WTC11 (cell line): ENCODE measurements around the gene FBP1. TPM values are rescaled to one million over a fixed set of nuclear protein-coding genes. Genes with fewer than 3 reads are reported as not detected.

ENCODE experiments used
- ATAC-seq: fragments of 200-7000 bp; cut with Tn5 transposase; 2 replicates; pipeline ENCODE4 v1.10.0; 2021; ENCODE audit warnings: mild to moderate bottlenecking, moderate library complexity
- CTCF ChIA-PET: fragments of 300-600 bp; sonication (Branson Sonifier 250); formaldehyde crosslinking; loops from one replicate; lab custom pipeline; 2021; ENCODE audit warnings: antibody characterized with exemption; lab: Charles Lee
- POLR2A ChIA-PET: fragments of 350-600 bp; sonication (Branson Sonifier 250); formaldehyde crosslinking; loops from one replicate; lab custom pipeline; 2021; ENCODE audit warnings: antibody characterized with exemption; lab: Charles Lee
- DNase-seq: peaks from one replicate; pipeline ENCODE4 v3.0.0; 2021; ENCODE audit warnings: low spot score
- H3K27ac Mint-ChIP-seq: 2 replicates; pipeline ENCODE4 v1.8.0; 2021; ENCODE audit warnings: mixed read lengths
- H3K27me3 Mint-ChIP-seq: 2 replicates; pipeline ENCODE4 v1.8.0; 2021; ENCODE audit warnings: low read depth, mild to moderate bottlenecking, moderate library complexity, mixed read lengths
- H3K36me3 Mint-ChIP-seq: 2 replicates; pipeline ENCODE4 v1.8.0; 2021; ENCODE audit warnings: mixed read lengths
- H3K4me1 Mint-ChIP-seq: 2 replicates; pipeline ENCODE4 v1.8.0; 2022; ENCODE audit warnings: mixed read lengths
- H3K4me3 Mint-ChIP-seq: 2 replicates; pipeline ENCODE4 v1.8.0; 2021; ENCODE audit warnings: mild to moderate bottlenecking, moderate library complexity, mixed read lengths
- H3K9me3 Mint-ChIP-seq: 2 replicates; pipeline ENCODE4 v1.8.0; 2021; ENCODE audit warnings: mixed read lengths
- CTCF ChIP-seq: fragments of 200-600 bp; IDR thresholded peaks from 2 replicates; pipeline ENCODE4 v1.8.0; 2022; ENCODE audit warnings: antibody characterized with exemption
- HMGXB4 ChIP-seq: sonication (generic); formaldehyde crosslinking; IDR thresholded peaks from 2 replicates; pipeline ENCODE4 v1.8.1; 2023; ENCODE audit warnings: mild to moderate bottlenecking, moderate library complexity, missing genetic modification reagents
- MLX ChIP-seq: sonication (generic); formaldehyde crosslinking; IDR thresholded peaks from 2 replicates; pipeline ENCODE4 v1.8.1; 2023; ENCODE audit warnings: mild to moderate bottlenecking, missing genetic modification reagents, moderate library complexity
- NFATC4 ChIP-seq: fragments of 250-450 bp; sonication (Bioruptor Pico); IDR thresholded peaks from 2 replicates; pipeline ENCODE4 v1.9.0; 2021; ENCODE audit warnings: mild to moderate bottlenecking
- NR2C2 ChIP-seq: sonication (generic); formaldehyde crosslinking; IDR thresholded peaks from 2 replicates; pipeline ENCODE4 v1.8.0; 2022; ENCODE audit warnings: mild to moderate bottlenecking, missing genetic modification reagents
- PRRX2 ChIP-seq: fragments of 250-450 bp; sonication (Bioruptor Pico); IDR thresholded peaks from 2 replicates; pipeline ENCODE4 v1.8.0; 2021; ENCODE audit warnings: mild to moderate bottlenecking
- TEAD1 ChIP-seq: sonication (generic); formaldehyde crosslinking; IDR thresholded peaks from 2 replicates; pipeline ENCODE4 v1.8.0; 2022; ENCODE audit warnings: mild to moderate bottlenecking, missing genetic modification reagents
- total RNA-seq: library from RNA; stranded (reverse); gene quantifications from 3 replicates; pipeline ENCODE4 v1.2.3, GENCODE V29; 2021
- TF ChIP-seq, protein P1 (sequence below): sonication (generic); formaldehyde crosslinking; IDR thresholded peaks from 2 replicates; pipeline ENCODE4 v1.8.1; 2022; ENCODE audit warnings: mild to moderate bottlenecking, missing genetic modification reagents, moderate library complexity, borderline replicate concordance
- TF ChIP-seq, protein P2 (sequence below): sonication (generic); formaldehyde crosslinking; IDR thresholded peaks from 2 replicates; pipeline ENCODE4 v1.8.0; 2023; ENCODE audit warnings: missing genetic modification reagents, mild to moderate bottlenecking, borderline replicate concordance
- TF ChIP-seq, protein P3 (sequence below): sonication (generic); formaldehyde crosslinking; IDR thresholded peaks from 2 replicates; pipeline ENCODE4 v1.8.1; 2022; ENCODE audit warnings: mild to moderate bottlenecking, moderate library complexity, missing genetic modification reagents

FBP1 gene
- total RNA-seq, 1 experiment from 2014 or later: 6.4 TPM

GRCh38 chr9:94685359-94685758 lies 46.0 kb upstream of the FBP1 start (continued):
- no peak for TF ChIP-seq HMGXB4 (CRISPR knock-in tag)
- TF ChIP-seq, protein P1, sequence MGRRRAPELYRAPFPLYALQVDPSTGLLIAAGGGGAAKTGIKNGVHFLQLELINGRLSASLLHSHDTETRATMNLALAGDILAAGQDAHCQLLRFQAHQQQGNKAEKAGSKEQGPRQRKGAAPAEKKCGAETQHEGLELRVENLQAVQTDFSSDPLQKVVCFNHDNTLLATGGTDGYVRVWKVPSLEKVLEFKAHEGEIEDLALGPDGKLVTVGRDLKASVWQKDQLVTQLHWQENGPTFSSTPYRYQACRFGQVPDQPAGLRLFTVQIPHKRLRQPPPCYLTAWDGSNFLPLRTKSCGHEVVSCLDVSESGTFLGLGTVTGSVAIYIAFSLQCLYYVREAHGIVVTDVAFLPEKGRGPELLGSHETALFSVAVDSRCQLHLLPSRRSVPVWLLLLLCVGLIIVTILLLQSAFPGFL (CRISPR knock-in tag): no peak
- no peak for TF ChIP-seq PRRX2 (CRISPR knock-in tag)
- TF ChIP-seq, protein P2, sequence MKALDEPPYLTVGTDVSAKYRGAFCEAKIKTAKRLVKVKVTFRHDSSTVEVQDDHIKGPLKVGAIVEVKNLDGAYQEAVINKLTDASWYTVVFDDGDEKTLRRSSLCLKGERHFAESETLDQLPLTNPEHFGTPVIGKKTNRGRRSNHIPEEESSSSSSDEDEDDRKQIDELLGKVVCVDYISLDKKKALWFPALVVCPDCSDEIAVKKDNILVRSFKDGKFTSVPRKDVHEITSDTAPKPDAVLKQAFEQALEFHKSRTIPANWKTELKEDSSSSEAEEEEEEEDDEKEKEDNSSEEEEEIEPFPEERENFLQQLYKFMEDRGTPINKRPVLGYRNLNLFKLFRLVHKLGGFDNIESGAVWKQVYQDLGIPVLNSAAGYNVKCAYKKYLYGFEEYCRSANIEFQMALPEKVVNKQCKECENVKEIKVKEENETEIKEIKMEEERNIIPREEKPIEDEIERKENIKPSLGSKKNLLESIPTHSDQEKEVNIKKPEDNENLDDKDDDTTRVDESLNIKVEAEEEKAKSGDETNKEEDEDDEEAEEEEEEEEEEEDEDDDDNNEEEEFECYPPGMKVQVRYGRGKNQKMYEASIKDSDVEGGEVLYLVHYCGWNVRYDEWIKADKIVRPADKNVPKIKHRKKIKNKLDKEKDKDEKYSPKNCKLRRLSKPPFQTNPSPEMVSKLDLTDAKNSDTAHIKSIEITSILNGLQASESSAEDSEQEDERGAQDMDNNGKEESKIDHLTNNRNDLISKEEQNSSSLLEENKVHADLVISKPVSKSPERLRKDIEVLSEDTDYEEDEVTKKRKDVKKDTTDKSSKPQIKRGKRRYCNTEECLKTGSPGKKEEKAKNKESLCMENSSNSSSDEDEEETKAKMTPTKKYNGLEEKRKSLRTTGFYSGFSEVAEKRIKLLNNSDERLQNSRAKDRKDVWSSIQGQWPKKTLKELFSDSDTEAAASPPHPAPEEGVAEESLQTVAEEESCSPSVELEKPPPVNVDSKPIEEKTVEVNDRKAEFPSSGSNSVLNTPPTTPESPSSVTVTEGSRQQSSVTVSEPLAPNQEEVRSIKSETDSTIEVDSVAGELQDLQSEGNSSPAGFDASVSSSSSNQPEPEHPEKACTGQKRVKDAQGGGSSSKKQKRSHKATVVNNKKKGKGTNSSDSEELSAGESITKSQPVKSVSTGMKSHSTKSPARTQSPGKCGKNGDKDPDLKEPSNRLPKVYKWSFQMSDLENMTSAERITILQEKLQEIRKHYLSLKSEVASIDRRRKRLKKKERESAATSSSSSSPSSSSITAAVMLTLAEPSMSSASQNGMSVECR (CRISPR knock-in tag): no peak
- TF ChIP-seq NFATC4 (CRISPR knock-in tag): no peak
- TF ChIP-seq MLX: no peak
- no peak for TF ChIP-seq TEAD1 (CRISPR knock-in tag)

DNA sequence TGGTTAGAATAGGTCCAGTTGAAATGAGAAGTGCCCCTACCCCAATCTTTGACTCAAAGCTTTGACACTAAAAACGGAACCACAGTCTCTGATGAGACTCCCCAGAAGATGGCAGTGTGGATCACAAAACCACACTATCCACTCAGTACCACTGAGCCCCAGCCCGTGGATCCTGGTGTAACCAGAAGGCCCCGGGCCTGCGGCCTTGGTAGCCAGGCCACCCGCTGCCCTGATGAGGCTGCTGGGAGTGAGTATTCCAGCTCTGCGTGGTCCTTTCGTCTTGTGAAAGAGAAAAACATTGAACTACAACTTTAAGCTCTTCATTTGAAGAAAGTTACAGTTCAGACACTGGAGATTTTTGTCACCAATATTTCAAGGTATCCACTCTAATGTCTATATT lies 42.2 kb upstream of the FBP1 start:
- Mint-ChIP-seq H3K4me1 (peaks cover 11% of the 10 kb centered on the region), H3K27ac (no peak overlapping the region), H3K27me3 (peaks cover 5% of the 10 kb centered on the region; the same call in 1 of the 2 replicates), H3K9me3 (peaks cover 7% of the 10 kb centered on the region), H3K36me3 (no peaks in the 10 kb centered on the region), H3K4me3 (no peak overlapping the region)
- ATAC-seq: peak; percentile 97
- DNase-seq: peak; percentile 68
- ChIA-PET POLR2A (interaction anchor here (0.8 to 0.9 kb wide), 2 partner anchors 25 to 45 kb away, joined by 4 read pairs; no protein-coding TSS in a partner anchor), CTCF (interaction anchor here (0.6 to 4.3 kb wide), 31 partner anchors 8 to 655 kb away, joined by 3 to 32 read pairs (median 4); partner anchors contain the start of gene AOPEP)
- no peak for TF ChIP-seq NR2C2 (CRISPR knock-in tag)
- TF ChIP-seq, protein P3, sequence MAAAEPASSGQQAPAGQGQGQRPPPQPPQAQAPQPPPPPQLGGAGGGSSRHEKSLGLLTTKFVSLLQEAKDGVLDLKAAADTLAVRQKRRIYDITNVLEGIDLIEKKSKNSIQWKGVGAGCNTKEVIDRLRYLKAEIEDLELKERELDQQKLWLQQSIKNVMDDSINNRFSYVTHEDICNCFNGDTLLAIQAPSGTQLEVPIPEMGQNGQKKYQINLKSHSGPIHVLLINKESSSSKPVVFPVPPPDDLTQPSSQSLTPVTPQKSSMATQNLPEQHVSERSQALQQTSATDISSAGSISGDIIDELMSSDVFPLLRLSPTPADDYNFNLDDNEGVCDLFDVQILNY (CRISPR knock-in tag): no peak
- TF ChIP-seq CTCF: 0 out of 2 replicates have a peak, but pooled peaks have one; percentile 36
- no peak for TF ChIP-seq HMGXB4 (CRISPR knock-in tag)
- TF ChIP-seq, all 79 proteins: peak for 1
